Measurements from ENCODE around the gene IDI2.

IDI2 gene

DNA sequence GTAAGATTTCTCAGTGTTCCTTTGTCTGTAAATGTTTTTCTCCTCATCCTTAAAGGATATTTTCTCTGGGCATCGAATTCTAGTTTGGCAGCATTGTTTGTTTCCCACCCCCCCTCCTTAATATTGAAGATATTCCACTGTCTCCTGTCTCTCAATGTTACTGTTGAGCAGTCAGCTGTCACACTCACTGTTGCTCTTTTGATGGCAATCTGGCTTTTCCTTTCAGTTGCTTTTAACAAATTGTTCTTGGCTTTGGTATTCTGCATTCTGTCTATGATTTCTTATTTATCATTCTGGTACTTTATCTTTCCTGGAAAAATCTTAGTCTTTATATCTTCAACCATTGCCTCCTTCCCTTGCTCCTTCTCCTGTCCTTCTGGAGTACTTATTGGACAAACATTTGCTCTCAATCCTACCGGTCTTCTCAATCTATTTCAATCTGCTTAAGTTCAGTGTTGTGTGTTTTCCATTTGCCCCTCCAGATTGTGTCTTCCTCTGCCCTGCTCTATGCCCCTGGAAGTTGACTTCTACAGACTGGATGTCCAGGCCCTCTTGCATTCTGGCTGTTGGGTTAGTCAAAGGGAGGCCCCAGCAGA is 46.7 kb downstream of the IDI2 start:
- intact Hi-C loops (cut with DNase I; ENCODE audit: low total_unique reads) = no loop called here
- Histone ChIP-seq H3K4me1 (no peaks in the 10 kb centered on the region), H3K27ac (no peak overlapping the region), H3K9me3 (peaks cover 0 to 25% (median 6%) of the 10 kb centered on the region in 3 donors), H3K36me3 (peaks cover 0 to 4% (median 3%) of the 10 kb centered on the region in 3 donors), H3K27me3 (no peaks in the 10 kb centered on the region), H3K4me3 (no peak overlapping the region)
- TF ChIP-seq, protein P1, sequence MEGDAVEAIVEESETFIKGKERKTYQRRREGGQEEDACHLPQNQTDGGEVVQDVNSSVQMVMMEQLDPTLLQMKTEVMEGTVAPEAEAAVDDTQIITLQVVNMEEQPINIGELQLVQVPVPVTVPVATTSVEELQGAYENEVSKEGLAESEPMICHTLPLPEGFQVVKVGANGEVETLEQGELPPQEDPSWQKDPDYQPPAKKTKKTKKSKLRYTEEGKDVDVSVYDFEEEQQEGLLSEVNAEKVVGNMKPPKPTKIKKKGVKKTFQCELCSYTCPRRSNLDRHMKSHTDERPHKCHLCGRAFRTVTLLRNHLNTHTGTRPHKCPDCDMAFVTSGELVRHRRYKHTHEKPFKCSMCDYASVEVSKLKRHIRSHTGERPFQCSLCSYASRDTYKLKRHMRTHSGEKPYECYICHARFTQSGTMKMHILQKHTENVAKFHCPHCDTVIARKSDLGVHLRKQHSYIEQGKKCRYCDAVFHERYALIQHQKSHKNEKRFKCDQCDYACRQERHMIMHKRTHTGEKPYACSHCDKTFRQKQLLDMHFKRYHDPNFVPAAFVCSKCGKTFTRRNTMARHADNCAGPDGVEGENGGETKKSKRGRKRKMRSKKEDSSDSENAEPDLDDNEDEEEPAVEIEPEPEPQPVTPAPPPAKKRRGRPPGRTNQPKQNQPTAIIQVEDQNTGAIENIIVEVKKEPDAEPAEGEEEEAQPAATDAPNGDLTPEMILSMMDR (IDR thresholded peaks at IDR 0.05) = no peak
- no peak for DNase-seq

- intact Hi-C loops (cut with DNase I; ENCODE audit: low total_unique reads) = no loop called here
- TF ChIP-seq, protein P1 (IDR thresholded peaks at IDR 0.05) = no peak
- H3K27me3 ChIP-seq = no peaks in the 10 kb centered on the region
- no peaks in the 10 kb centered on the region for H3K4me1 ChIP-seq
- H3K4me3 ChIP-seq = no peak overlapping the region
- peaks cover 0 to 25% (median 12%) of the 10 kb centered on the region in 3 donors for H3K9me3 ChIP-seq
- no peak for DNase-seq
- peaks cover 0 to 4% (median 3%) of the 10 kb centered on the region in 3 donors for H3K36me3 ChIP-seq
- H3K27ac ChIP-seq = no peak overlapping the region
These were observed 49.3 kb downstream of the IDI2 start for GRCh38 chr10:976316-976715.

DNA sequence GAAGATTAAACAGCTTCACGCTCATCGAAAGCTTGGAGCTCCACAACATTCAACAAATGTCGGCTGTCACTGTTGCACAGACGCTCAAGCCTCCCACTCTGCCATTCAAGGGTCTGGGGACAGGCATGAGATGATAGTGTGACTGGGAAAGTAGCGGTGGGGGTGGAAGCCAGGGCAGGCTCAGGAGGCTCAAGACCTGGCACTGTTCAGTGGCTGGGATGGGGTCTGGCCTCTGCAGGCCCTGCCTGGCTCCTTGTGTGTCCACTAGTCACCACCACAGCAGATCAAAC is 50.9 kb downstream of the IDI2 start:
- Histone ChIP-seq H3K27me3 (no peaks in the 10 kb centered on the region), H3K4me1 (no peaks in the 10 kb centered on the region), H3K36me3 (peaks cover 0 to 3% (median 0%) of the 10 kb centered on the region in 3 donors), H3K27ac (no peak overlapping the region), H3K4me3 (no peak overlapping the region), H3K9me3 (peaks cover 0 to 15% (median 12%) of the 10 kb centered on the region in 3 donors)
- intact Hi-C loops (cut with DNase I; ENCODE audit: low total_unique reads) = no loop called here
- TF ChIP-seq, protein P1 (IDR thresholded peaks at IDR 0.05) = no peak
- DNase-seq = no peak

GRCh38 chr10:974038-974784 is 51.4 kb downstream of the IDI2 start:
- no peak for DNase-seq
- Histone ChIP-seq H3K36me3 (peaks cover 0 to 3% (median 0%) of the 10 kb centered on the region in 3 donors), H3K27ac (no peak overlapping the region), H3K4me3 (no peak overlapping the region), H3K27me3 (no peaks in the 10 kb centered on the region), H3K4me1 (no peaks in the 10 kb centered on the region), H3K9me3 (peaks cover 0 to 12% (median 11%) of the 10 kb centered on the region in 3 donors)
- intact Hi-C loops (cut with DNase I; ENCODE audit: low total_unique reads) = no loop called here
- TF ChIP-seq, protein P1 (IDR thresholded peaks at IDR 0.05) = no peak

DNA sequence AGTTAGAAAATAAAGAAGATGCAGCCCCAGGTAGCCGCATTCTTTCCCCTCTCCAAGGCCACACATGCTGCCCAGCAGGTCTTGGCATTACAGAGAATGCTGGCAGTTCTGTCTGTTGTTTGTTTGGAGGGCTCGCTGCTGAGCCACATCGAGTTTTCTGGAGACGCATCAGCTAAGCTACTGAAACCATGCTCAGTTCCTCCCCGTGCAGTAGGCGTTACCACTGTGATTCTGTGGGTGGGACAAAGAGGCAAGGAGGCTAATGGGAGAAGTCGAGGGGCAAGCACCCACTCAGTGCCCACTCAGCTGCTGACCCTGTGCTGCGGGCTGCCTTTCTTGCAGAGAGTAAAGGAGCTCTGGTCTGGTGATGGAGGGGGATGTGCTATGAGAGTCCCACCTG is 52.9 kb downstream of the IDI2 start:
- TF ChIP-seq, protein P1 (IDR thresholded peaks at IDR 0.05) = no peak
- no peaks in the 10 kb centered on the region for H3K27me3 ChIP-seq
- H3K9me3 ChIP-seq = peaks cover 0 to 6% (median 0%) of the 10 kb centered on the region in 3 donors
- H3K36me3 ChIP-seq = peaks cover 0 to 3% (median 0%) of the 10 kb centered on the region in 3 donors
- H3K27ac ChIP-seq = no peak overlapping the region
- intact Hi-C loops (cut with DNase I; ENCODE audit: low total_unique reads) = no loop called here
- DNase-seq = no peak
- H3K4me1 ChIP-seq = no peaks in the 10 kb centered on the region
- H3K4me3 ChIP-seq = no peak overlapping the region
